HepG2 (cell line): Measurements from ENCODE around the gene PGM2.

Source experiments
- ATF7-NPFF ChIP-seq: sonication (generic); formaldehyde crosslinking; IDR thresholded peaks from 2 replicates; pipeline ENCODE4 v1.8.1; 2023; ENCODE audit warnings: mild to moderate bottlenecking, low read depth, missing genetic modification reagents, moderate library complexity
- BCLAF1 ChIP-seq: fragments of 450-650 bp; IDR thresholded peaks from 2 replicates; pipeline ENCODE4 v1.6.1; 2017; ENCODE audit warnings: mild to moderate bottlenecking
- ISL2 ChIP-seq: sonication (generic); formaldehyde crosslinking; IDR thresholded peaks from 2 replicates; pipeline ENCODE4 v1.5.0; 2020; ENCODE audit warnings: missing genetic modification reagents
- JUND ChIP-seq: sonication (generic); formaldehyde crosslinking; IDR thresholded peaks from 2 replicates; pipeline ENCODE4 v1.8.0; 2022; ENCODE audit warnings: mild to moderate bottlenecking, missing genetic modification reagents
- MXD4 ChIP-seq: IDR thresholded peaks from 2 replicates; pipeline ENCODE4 v1.6.1; 2016; ENCODE audit warnings: mild to moderate bottlenecking, missing biosample characterization, missing genetic modification reagents
- POLR2A ChIP-seq, 2 experiments: IDR thresholded peaks; 2 replicates each; pipeline ENCODE4 v1.6.1; 2011; ENCODE audit warnings: low read depth in 2 of 2, low read length in 2 of 2, mild to moderate bottlenecking in 1 of 2, moderate library complexity in 1 of 2; ENCODE audit not compliant: insufficient read depth in 1 of 2
- SP1 ChIP-seq, 2 experiments: fragments of 450-650 bp in 1 of 2; sonication (generic) in 1 of 2; formaldehyde crosslinking in 1 of 2; IDR thresholded peaks; 2 replicates each; pipeline versions ENCODE4 v1.4.0 to v1.6.1; 2016 to 2020; ENCODE audit warnings: missing genetic modification reagents in 1 of 2
- SYNCRIP ChIP-seq: fragments of 200-400 bp; formaldehyde crosslinking; IDR thresholded peaks from 2 replicates; pipeline ENCODE4 v1.6.1; 2018; ENCODE audit warnings: mild to moderate bottlenecking, low read depth, low read length; ENCODE audit not compliant: insufficient read depth

DNA sequence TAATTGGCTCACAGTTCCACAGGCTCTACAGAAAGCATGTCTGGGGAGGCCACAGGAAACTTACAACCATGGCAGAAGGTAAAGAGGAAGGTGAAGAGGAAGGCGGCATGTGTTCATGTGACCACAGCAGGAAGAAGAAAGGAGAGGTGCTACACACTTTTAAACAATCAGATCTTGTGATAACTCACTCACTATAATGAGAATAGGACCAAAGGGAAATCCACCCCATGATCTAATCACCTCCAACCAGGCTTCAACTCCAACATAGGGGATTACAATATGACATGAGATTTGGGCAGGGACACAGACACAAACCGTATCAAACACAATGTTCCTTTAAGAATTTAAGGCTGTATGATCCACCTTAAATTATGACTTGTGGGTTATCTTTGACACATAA is 10.5 kb upstream of the PGM2 start:
- TF ChIP-seq POLR2A (IDR thresholded peaks at IDR 0.05; ENCODE audit: insufficient read depth in 1 of 2, low read depth in 2 of 2, low read length in 2 of 2) (no peak), BCLAF1 (no peak), SYNCRIP (no peak), JUND (CRISPR knock-in tag) (no peak), ATF7-NPFF (no peak), SP1 (IDR thresholded peaks at IDR 0.05) (no peak), SP1 (CRISPR knock-in tag; IDR thresholded peaks at IDR 0.05) (no peak), MXD4 (CRISPR knock-in tag) (no peak), ISL2 (CRISPR knock-in tag) (no peak)
